Epidermal melanocyte (primary cell): Measurements from ENCODE around the gene TBX1.

ENCODE experiments used
- DNase-seq: peaks from one replicate; pipeline ENCODE4 v3.0.0; 2011; ENCODE audit warnings: low spot score; ENCODE audit not compliant: insufficient read length

The TBX1 gene

DNA sequence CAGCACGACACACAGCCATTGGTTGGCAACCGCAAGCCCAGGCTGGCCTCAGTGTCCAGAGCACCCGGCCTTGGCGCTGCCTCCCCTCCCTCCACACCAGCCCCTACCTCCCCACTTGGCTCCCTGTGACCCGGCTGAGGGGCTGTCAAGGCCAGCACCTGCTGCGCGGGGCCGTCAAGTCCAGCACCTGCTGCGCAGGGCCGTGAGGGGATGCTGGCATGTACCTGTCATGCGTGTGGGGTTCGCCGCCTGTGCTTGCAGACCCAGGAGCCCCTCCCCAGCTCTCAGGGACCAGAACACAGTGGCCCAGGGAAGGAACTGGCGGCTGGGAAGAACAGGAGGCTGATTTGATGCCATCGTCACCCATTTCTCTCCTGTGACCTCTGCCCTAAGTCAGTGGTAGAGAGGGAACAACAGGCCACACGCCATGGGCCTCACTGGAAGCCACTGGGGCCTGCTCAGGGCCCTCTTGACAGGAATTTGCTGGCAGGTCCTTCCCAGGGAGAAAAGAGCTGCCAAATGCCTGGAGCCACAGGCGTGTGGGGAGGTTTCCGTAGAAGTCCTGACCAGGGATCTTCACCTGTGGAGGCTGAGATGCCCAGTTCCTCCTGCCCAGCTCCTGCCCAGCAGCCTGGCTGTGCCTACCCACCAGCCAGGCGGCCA is 37.6 kb downstream of the TBX1 start:
- no peak for DNase-seq

DNA sequence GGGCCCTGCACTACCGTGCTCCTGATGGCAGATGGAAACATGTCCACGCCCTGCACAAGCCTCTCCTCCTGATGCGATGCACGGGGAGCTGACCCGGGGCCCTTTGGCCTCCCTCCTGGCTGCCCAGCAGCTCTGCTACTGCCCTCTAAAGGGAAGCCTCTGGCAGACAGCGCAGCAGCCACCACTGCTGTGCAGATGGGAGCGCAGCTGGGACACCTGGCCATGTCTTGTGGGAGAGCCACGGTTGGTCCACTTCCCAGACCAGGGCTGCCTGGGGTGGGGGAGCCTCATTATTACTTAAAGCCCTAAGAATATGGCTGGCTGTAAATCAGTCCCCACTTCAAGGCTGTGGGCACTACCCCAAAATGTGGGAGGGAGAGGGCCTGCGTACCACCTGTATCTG is 38.3 kb downstream of the TBX1 start:
- no peak for DNase-seq

- DNase-seq, result peak; percentile 71
These were observed 39.0 kb downstream of the TBX1 start for GRCh38 chr22:19799322-19800190.

DNA sequence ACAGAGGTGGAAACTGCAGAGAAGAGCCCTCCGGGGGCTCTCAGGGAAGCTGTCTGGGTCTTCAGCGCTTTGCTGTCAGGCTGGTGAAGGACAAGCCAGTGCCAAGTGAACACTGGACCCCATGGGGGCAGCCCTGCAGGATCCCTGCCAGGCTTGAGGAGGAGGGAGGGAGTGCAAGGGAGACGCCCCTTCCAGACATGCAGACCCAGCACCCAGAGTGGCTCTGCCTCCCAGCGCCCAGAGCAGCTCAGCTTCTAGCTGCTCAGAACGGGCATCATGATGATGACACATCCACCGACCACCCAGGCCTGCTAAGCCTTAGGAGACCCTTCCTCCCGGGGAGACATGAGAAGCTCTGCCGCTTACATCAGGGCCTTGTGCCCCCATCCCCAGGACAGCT is 39.7 kb downstream of the TBX1 start:
- DNase-seq, result no peak

DNA sequence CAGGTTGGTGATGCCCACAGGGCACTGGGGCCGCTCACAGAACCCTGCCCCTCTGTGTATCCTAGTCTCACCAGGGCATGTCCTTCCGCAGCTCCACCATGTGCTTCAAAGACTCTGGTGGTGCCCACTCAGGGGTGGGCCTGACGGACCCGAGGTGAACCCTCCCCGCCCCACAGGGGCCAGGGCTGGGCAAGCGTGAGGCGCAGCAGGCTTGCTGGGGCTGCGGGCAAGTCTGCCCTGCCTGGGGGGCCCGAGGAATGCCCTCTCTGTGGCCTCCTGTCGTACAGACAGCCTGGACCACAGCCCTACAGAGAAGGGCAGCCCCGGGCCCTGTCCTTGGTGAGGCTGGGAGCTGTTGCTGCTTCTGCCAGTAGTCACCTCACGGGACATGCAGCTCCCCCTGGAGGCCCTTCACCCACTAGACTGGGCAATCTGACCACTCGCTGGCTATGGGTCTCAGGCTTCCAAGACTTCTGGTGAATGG is 40.2 kb downstream of the TBX1 start:
- DNase-seq, result no peak

GRCh38 chr22:19801340-19802000 is 40.9 kb downstream of the TBX1 start:
- no peak for DNase-seq

GRCh38 chr22:19802001-19802893 is 41.7 kb downstream of the TBX1 start:
- DNase-seq, result no peak

DNA sequence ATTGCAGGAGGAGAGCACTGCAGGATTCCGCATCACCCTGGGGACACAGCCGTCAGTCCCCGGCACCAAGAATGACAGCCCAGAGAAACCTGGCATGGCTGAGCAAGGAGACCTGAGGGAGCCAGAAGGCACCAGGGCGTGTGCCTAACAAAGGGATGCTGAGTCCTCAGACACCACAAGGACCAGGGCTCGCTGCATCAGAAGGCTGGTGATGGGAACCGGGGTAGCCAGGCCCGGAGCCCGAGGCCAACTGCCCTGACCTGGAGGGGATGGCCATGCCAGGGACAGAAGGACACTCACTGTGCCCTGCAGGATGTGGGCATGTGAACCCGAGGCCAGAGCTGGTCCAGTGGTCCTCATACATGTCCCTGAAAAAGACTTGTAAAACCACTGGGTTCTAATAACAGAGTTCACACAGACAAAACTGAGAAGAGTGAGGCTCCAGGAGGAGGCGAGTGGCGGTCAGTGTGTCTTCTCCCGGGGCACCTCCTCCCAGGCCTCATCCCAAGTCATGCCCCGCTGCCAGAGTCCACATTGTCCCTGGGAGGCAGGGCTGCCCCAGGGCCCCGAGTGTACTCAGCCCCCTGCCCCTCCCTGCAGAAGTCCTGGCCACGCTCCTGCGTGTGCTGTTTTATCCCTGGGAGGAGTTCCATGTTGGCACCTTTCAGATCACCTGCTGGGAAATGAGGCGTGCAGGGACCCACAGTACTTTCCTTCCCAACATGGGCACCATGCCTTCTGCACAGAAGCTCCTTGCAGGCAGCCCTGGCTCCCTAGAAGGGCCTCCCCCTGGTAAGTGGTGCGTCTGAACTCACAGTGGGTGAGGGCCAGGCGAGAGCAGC is 42.5 kb downstream of the TBX1 start:
- DNase-seq, result no peak

DNA sequence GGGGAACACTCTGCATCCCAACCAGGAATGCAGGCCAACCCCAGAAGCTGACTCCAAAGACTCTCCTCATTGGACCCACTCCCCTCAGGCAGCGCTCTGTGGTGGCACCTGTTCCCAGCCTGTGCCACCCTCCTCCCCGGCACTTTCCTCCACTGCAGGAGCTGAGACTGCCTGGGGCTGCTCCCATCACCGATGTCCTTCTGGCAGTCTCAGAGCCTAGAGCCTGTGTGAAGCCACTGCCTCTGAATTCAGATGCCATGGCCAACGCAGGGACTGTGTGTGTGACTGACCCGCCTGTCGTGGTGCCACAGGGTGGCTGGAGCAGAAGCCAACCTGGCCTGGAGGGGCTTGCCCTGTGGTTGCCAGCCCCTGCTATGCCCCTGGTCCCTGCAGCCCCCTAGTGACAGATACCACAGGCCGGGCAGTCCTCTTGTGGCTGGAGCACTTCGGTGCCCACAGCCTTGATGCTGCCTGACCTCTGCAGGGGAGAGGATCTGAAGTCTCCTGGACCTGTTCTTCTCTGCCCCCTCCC is 43.2 kb downstream of the TBX1 start:
- DNase-seq, result no peak

GRCh38 chr22:19805821-19806212 is 45.2 kb downstream of the TBX1 start:
- DNase-seq, result no peak

GRCh38 chr22:19806213-19807160 is 45.9 kb downstream of the TBX1 start:
- no peak for DNase-seq

DNA sequence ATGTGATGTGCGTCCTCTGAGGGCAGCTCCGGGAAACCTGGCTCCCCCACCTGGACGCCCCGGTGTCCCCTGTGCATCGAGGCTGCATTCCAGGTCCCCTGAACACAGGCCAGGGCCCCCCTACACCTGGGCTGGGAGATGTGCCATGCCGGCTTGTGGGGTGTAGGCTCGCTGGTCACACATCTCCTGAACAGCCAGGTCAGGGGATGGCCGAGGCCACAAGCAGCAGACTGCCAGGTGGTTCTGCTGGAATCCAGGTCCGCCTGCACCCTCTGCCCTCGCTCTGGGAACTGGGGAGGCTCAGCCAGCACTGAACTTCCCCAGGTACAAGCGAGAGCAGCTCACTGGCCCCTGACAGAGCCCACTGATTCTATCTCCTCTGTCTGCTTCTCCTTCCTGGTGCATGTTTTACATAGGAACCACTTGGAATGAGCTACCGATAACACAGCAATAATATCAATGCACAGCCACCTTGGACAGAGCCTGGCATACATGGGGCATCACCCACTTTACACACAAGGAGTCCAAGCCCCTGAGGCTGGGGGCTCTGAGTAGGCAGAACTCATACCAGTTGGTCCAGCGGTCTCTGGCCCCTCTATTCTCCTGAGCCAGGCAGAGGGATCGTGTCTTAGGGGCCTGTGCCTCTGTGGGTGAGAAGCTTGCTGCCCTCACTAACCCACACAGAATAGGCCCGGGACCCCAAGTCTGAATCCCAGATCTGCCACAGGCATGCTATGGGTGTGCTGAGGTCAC is 46.8 kb downstream of the TBX1 start:
- DNase-seq, result no peak

DNA sequence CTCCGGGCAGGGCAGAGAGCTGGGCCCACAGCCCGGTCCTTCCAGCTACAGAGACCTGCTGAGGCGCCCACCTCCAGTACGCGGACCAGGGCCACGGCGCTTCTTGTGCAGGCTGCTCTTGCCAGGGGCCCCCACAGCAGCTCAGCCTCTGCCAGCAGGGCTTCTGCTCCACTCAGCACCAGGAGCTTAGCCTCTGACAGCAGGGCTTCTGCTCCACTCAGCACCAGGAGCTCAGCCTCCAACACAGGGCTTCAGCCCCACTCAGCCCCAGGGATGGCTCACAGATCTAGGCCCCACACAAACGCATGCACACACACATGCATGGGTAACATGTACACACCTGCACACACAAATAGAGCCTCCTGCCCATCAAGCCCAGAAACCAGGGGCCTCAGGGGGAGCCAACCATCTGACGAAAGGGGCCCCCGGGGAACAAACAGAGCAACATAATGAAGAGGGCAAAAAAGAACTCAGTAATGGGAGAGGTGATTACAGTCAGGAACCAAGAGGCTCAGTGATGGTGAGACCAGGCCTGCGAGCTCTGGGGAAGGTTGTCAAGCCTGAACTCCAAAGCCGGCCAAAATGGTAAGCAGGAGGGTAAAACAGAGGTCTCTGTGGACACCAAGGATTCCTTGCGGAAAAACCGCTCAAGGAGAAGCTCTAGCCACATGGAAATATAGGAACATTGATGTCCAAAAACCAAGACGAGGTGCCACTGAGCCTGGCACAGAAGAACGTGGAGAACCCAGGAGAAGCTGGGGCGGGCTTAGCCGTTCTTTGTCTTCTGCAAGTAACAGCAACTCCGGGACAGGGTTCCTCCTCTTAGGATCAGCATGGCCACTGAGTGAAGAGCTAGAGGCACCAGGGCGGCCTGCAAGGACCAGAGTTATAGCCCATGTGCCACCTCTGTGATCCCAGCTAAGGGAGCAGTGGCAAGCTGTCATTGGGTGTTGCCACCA is 47.6 kb downstream of the TBX1 start:
- no peak for DNase-seq

- no peak for DNase-seq
These were observed 48.4 kb downstream of the TBX1 start for GRCh38 chr22:19808873-19809478.

GRCh38 chr22:19809741-19810140 is 49.2 kb downstream of the TBX1 start:
- DNase-seq, result no peak

GRCh38 chr22:19810381-19811201 is 50.0 kb downstream of the TBX1 start:
- DNase-seq, result no peak
